H9 (cell line): ENCODE data around the gene GPATCH11. TPM values are rescaled to one million over a fixed set of nuclear protein-coding genes. Genes with fewer than 3 reads are reported as not detected.
A peak's percentile ranks its signal among the peaks of the same experiment; 100 is the strongest.

Experiments
- DNase-seq: peaks from one replicate; pipeline ENCODE4 v3.0.0-alpha.2; 2017
- H2AFZ ChIP-seq: one replicate; pipeline ENCODE4 v1.6.1; 2013; ENCODE audit warnings: mild to moderate bottlenecking, low read length, control low read depth, moderate library complexity
- H2AK5ac ChIP-seq: 2 replicates; pipeline ENCODE4 v1.6.1; 2013; ENCODE audit warnings: low read length, control low read depth, mixed read lengths; ENCODE audit not compliant: insufficient read length
- H2BK120ac ChIP-seq: one replicate; pipeline ENCODE4 v1.6.1; 2013; ENCODE audit warnings: low read depth, mild to moderate bottlenecking, low read length, control low read depth, inconsistent platforms; ENCODE audit not compliant: poor library complexity, severe bottlenecking
- H2BK12ac ChIP-seq: 2 replicates; pipeline ENCODE4 v1.6.1; 2013; ENCODE audit warnings: low read length, control low read depth, mixed read lengths, low read depth; ENCODE audit not compliant: insufficient read length
- H2BK15ac ChIP-seq: 2 replicates; pipeline ENCODE4 v1.6.1; 2013; ENCODE audit warnings: low read depth, low read length, control low read depth
- H2BK20ac ChIP-seq: one replicate; pipeline ENCODE4 v1.6.1; 2013; ENCODE audit warnings: low read depth, mild to moderate bottlenecking, low read length, control low read depth, inconsistent platforms; ENCODE audit not compliant: poor library complexity, severe bottlenecking
- H2BK5ac ChIP-seq: 2 replicates; pipeline ENCODE4 v1.6.1; 2013; ENCODE audit warnings: low read length, control low read depth, mixed read lengths; ENCODE audit not compliant: insufficient read length
- H3K14ac ChIP-seq: 2 replicates; pipeline ENCODE4 v1.6.1; 2013; ENCODE audit warnings: low read length, control low read depth; ENCODE audit not compliant: insufficient read depth
- H3K18ac ChIP-seq: 2 replicates; pipeline ENCODE4 v1.6.1; 2013; ENCODE audit warnings: low read depth, mild to moderate bottlenecking, mixed read lengths, low read length, control low read depth; ENCODE audit not compliant: insufficient read length
- H3K23ac ChIP-seq: 2 replicates; pipeline ENCODE4 v1.6.1; 2013; ENCODE audit warnings: low read length, control low read depth, mixed read lengths, low read depth; ENCODE audit not compliant: insufficient read length
- H3K23me2 ChIP-seq: 2 replicates; pipeline ENCODE4 v1.6.1; 2013; ENCODE audit warnings: low read depth, mild to moderate bottlenecking, mixed read lengths, low read length, control low read depth; ENCODE audit not compliant: insufficient read length, poor library complexity, severe bottlenecking
- H3K27ac ChIP-seq: 2 replicates; pipeline ENCODE4 v1.5.1; 2013; ENCODE audit warnings: low read length, control low read depth, mixed read lengths, low read depth; ENCODE audit not compliant: insufficient read length
- H3K27me3 ChIP-seq: 2 replicates; pipeline ENCODE4 v1.6.1; 2013; ENCODE audit warnings: low read length, control low read depth, inconsistent platforms; ENCODE audit not compliant: insufficient read depth
- H3K4ac ChIP-seq: 2 replicates; pipeline ENCODE4 v1.6.1; 2013; ENCODE audit warnings: low read depth, mild to moderate bottlenecking, control low read depth, inconsistent platforms, low read length, moderate library complexity
- H3K4me1 ChIP-seq: 2 replicates; pipeline ENCODE4 v1.6.1; 2013; ENCODE audit warnings: low read length, control low read depth, inconsistent platforms; ENCODE audit not compliant: insufficient read depth
- H3K4me2 ChIP-seq: 2 replicates; pipeline ENCODE4 v1.6.1; 2013; ENCODE audit warnings: low read length, control low read depth, mixed read lengths; ENCODE audit not compliant: insufficient read length, insufficient read depth
- H3K56ac ChIP-seq: 2 replicates; pipeline ENCODE4 v1.6.1; 2013; ENCODE audit warnings: low read depth, mild to moderate bottlenecking, mixed read lengths, low read length, control low read depth; ENCODE audit not compliant: insufficient read length
- H3K79me1 ChIP-seq: 2 replicates; pipeline ENCODE4 v1.6.1; 2013; ENCODE audit warnings: low read depth, mild to moderate bottlenecking, moderate library complexity, low read length, control low read depth, inconsistent platforms; ENCODE audit not compliant: insufficient read depth, poor library complexity, severe bottlenecking
- H3K79me2 ChIP-seq: 2 replicates; pipeline ENCODE4 v1.6.1; 2013; ENCODE audit warnings: low read length, control low read depth, inconsistent platforms; ENCODE audit not compliant: insufficient read depth
- H3K9ac ChIP-seq: 2 replicates; pipeline ENCODE4 v1.6.1; 2013; ENCODE audit warnings: low read length, control low read depth, mixed read lengths; ENCODE audit not compliant: insufficient read length; ENCODE audit errors: extremely low read depth
- H3K9me3 ChIP-seq: one replicate; pipeline ENCODE4 v1.6.1; 2013; ENCODE audit warnings: low read depth, low read length, inconsistent platforms; ENCODE audit not compliant: control insufficient read depth
- H3T11ph ChIP-seq: one replicate; pipeline ENCODE4 v1.6.1; 2013; ENCODE audit warnings: mild to moderate bottlenecking, low read length, control low read depth, inconsistent platforms
- H4K20me1 ChIP-seq: one replicate; pipeline ENCODE4 v1.6.1; 2013; ENCODE audit not compliant: control insufficient read depth, insufficient read length, insufficient read depth
- H4K5ac ChIP-seq: 2 replicates; pipeline ENCODE4 v1.6.1; 2013; ENCODE audit warnings: low read depth, mild to moderate bottlenecking, mixed read lengths, low read length, control low read depth; ENCODE audit not compliant: insufficient read length
- H4K8ac ChIP-seq: replicated peaks from 2 replicates; pipeline ENCODE4 v1.6.1; 2013; ENCODE audit warnings: low read length, control low read depth, mixed read lengths, low read depth; ENCODE audit not compliant: insufficient read length
- H4K91ac ChIP-seq: 2 replicates; pipeline ENCODE4 v1.6.1; 2013; ENCODE audit warnings: low read depth, mild to moderate bottlenecking, moderate library complexity, mixed read lengths, low read length, control low read depth; ENCODE audit not compliant: insufficient read length
- H3K27ac Mint-ChIP-seq, 3 experiments: 2 replicates in 2 of 3; 3 replicates in 1 of 3; pipeline ENCODE4 v1.8.0; 2020 to 2021; ENCODE audit warnings: mixed read lengths in 3 of 3, mild to moderate bottlenecking in 1 of 3, moderate library complexity in 1 of 3
- H3K27me3 Mint-ChIP-seq: 2 replicates; pipeline ENCODE4 v1.8.0; 2021; ENCODE audit warnings: low read depth, mild to moderate bottlenecking, moderate library complexity, mixed read lengths
- H3K36me3 Mint-ChIP-seq, 3 experiments: 2 replicates in 2 of 3; 3 replicates in 1 of 3; pipeline ENCODE4 v1.8.0; 2020 to 2021; ENCODE audit warnings: low read depth in 3 of 3, mixed read lengths in 3 of 3; ENCODE audit not compliant: insufficient read depth in 1 of 3
- H3K4me1 Mint-ChIP-seq, 2 experiments: 2 replicates each; pipeline ENCODE4 v1.8.0; 2020; ENCODE audit warnings: mixed read lengths in 2 of 2
- H3K4me3 Mint-ChIP-seq, 2 experiments: 2 replicates in 1 of 2; 3 replicates in 1 of 2; pipeline ENCODE4 v1.8.0; 2020 to 2021; ENCODE audit warnings: mild to moderate bottlenecking in 2 of 2, mixed read lengths in 2 of 2, moderate library complexity in 1 of 2
- H3K9me3 Mint-ChIP-seq, 2 experiments: 2 replicates in 1 of 2; 3 replicates in 1 of 2; pipeline ENCODE4 v1.8.0; 2020; ENCODE audit warnings: mild to moderate bottlenecking in 2 of 2, mixed read lengths in 2 of 2, moderate library complexity in 1 of 2
- WGBS: extraction: QIAGEN DNeasy Blood & Tissue Kit; methylation state at CpG from one replicate; pipeline ENCODE4 v1.1.7; 2013; ENCODE audit warnings: missing lambda C conversion rate, low lambda C conversion rate, mixed read lengths; ENCODE audit not compliant: insufficient read length; ENCODE audit errors: extremely low coverage; 5-methylcytosine and 5-hydroxymethylcytosine counted together
- total RNA-seq: library from RNA; stranded (reverse); gene quantifications from 2 replicates; pipeline ENCODE4 v1.2.1, GENCODE V29; 2021
- TF ChIP-seq, protein P1 (sequence below): fragments of 200-600 bp; sonication (generic); conservative IDR thresholded peaks from 3 replicates; pipeline ENCODE4 v1.8.0; 2021; ENCODE audit warnings: antibody characterized with exemption, mild to moderate bottlenecking

Gene GPATCH11
- total RNA-seq, 1 experiment from 2014 or later, result 3.1 TPM

GRCh38 chr2:37060446-37060845 is 23.9 kb upstream of the GPATCH11 start:
- no peaks in the 10 kb centered on the region for H4K20me1 ChIP-seq
- no peak overlapping the region for H3K4me2 ChIP-seq
- H3K27ac Mint-ChIP-seq, result 0 out of 7 replicates have a peak overlapping the region, but pooled peaks of 1 of the 3 experiments have one; percentile 80
- no peak overlapping the region for H2BK120ac ChIP-seq
- H3K4ac ChIP-seq, result no peak overlapping the region
- H3K14ac ChIP-seq, result no peak overlapping the region
- no peak overlapping the region for H3K18ac ChIP-seq
- no peaks in the 10 kb centered on the region for H3K27me3 ChIP-seq
- no peak overlapping the region for H2AFZ ChIP-seq
- H3K4me1 ChIP-seq, result no peaks in the 10 kb centered on the region
- no peak overlapping the region for H2BK5ac ChIP-seq
- no peak overlapping the region for H4K5ac ChIP-seq
- H3K56ac ChIP-seq, result no peak overlapping the region
- no peaks in the 10 kb centered on the region for H3K23me2 ChIP-seq
- H2BK15ac ChIP-seq, result no peak overlapping the region
- H2BK20ac ChIP-seq, result no peak overlapping the region
- H2BK12ac ChIP-seq, result no peak overlapping the region
- no peak for DNase-seq
- TF ChIP-seq, protein P1, sequence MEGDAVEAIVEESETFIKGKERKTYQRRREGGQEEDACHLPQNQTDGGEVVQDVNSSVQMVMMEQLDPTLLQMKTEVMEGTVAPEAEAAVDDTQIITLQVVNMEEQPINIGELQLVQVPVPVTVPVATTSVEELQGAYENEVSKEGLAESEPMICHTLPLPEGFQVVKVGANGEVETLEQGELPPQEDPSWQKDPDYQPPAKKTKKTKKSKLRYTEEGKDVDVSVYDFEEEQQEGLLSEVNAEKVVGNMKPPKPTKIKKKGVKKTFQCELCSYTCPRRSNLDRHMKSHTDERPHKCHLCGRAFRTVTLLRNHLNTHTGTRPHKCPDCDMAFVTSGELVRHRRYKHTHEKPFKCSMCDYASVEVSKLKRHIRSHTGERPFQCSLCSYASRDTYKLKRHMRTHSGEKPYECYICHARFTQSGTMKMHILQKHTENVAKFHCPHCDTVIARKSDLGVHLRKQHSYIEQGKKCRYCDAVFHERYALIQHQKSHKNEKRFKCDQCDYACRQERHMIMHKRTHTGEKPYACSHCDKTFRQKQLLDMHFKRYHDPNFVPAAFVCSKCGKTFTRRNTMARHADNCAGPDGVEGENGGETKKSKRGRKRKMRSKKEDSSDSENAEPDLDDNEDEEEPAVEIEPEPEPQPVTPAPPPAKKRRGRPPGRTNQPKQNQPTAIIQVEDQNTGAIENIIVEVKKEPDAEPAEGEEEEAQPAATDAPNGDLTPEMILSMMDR, result no peak
- H3K9ac ChIP-seq, result no peak overlapping the region
- H3K4me3 Mint-ChIP-seq, result no peak overlapping the region
- H2AK5ac ChIP-seq, result no peak overlapping the region
- H3K79me2 ChIP-seq, result no peaks in the 10 kb centered on the region
- no peak overlapping the region for H4K91ac ChIP-seq
- no peaks in the 10 kb centered on the region for H3K9me3 ChIP-seq
- no peaks in the 10 kb centered on the region for H3K9me3 Mint-ChIP-seq
- H3K23ac ChIP-seq, result no peak overlapping the region
- WGBS, result no CpG with 5 or more reads among the region's 7 CpGs
- H3K79me1 ChIP-seq, result no peaks in the 10 kb centered on the region
- H3K27ac ChIP-seq, result no peak overlapping the region
- no peaks in the 10 kb centered on the region for H3K27me3 Mint-ChIP-seq
- H3K4me1 Mint-ChIP-seq, result no peaks in the 10 kb centered on the region
- no peak overlapping the region for H3T11ph ChIP-seq
- peaks cover 0 to 38% (median 15%) of the 10 kb centered on the region in 3 experiments; a peak in 6 of 7 replicates for H3K36me3 Mint-ChIP-seq
- H4K8ac ChIP-seq, result no peak overlapping the region
